ENCODE results near the gene SSBP3. TPM values are rescaled to one million over a fixed set of nuclear protein-coding genes. Genes with fewer than 3 reads are reported as not detected.

The SSBP3 gene
- total and polyA plus RNA-seq, 2 of the 13 experiments (the other 11 are each of a cell fraction or from before 2014, with no cell fraction given), result 8.5 to 17.6 TPM

DNA sequence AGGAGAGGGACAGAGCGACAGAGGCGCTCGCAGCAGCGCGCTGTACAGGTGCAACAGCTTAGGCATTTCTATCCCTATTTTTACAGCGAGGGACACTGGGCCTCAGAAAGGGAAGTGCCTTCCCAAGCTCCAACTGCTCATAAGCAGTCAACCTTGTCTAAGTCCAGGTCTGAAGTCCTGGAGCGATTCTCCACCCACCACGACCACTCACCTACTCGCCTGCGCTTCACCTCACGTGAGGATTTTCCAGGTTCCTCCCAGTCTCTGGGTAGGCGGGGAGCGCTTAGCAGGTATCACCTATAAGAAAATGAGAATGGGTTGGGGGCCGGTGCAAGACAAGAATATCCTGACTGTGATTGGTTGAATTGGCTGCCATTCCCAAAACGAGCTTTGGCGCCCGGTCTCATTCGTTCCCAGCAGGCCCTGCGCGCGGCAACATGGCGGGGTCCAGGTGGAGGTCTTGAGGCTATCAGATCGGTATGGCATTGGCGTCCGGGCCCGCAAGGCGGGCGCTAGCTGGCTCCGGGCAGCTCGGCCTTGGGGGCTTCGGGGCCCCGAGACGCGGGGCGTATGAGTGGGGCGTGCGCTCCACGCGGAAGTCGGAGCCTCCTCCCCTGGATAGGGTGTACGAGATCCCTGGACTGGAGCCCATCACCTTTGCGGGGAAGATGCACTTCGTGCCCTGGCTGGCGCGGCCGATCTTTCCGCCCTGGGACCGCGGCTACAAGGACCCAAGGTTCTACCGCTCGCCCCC, 206.3 kb downstream of the SSBP3 start, which contains the start of the genes CYB5RL and MRPL37 (continued):
- TF ChIP-seq SOX6 (IDR thresholded peaks at IDR 0.05) (no peak), SOX6 (CRISPR knock-in tag; IDR thresholded peaks at IDR 0.05) (no peak; the same call in 1 of the 2 replicates), ZNF431 (CRISPR knock-in tag; IDR thresholded peaks at IDR 0.05; ENCODE audit: borderline replicate concordance, low read depth) (0 out of 2 replicates have a peak, but pooled peaks have one; percentile 20), RORA (CRISPR knock-in tag; IDR thresholded peaks at IDR 0.05) (no peak), NFKB2 (CRISPR knock-in tag; IDR thresholded peaks at IDR 0.05; ENCODE audit: borderline replicate concordance) (peak; percentile 76; the same call in 1 of the 2 replicates), ZNF577 (CRISPR knock-in tag; IDR thresholded peaks at IDR 0.05; ENCODE audit: borderline replicate concordance, low read depth) (no peak), ATM (IDR thresholded peaks at IDR 0.05; ENCODE audit: borderline replicate concordance) (no peak), ZNF776 (CRISPR knock-in tag; IDR thresholded peaks at IDR 0.05) (no peak), SMAD3 (CRISPR knock-in tag; IDR thresholded peaks at IDR 0.05) (no peak), ZNF629 (CRISPR knock-in tag; conservative IDR thresholded peaks at IDR 0.05) (no peak), DNMT1 (CRISPR knock-in tag; IDR thresholded peaks at IDR 0.05) (0 out of 2 replicates have a peak, but pooled peaks have one; percentile 46), ZEB1 (IDR thresholded peaks at IDR 0.05; ENCODE audit: insufficient replicate concordance, low read depth) (no peak)
- TF ChIP-seq, protein P1, sequence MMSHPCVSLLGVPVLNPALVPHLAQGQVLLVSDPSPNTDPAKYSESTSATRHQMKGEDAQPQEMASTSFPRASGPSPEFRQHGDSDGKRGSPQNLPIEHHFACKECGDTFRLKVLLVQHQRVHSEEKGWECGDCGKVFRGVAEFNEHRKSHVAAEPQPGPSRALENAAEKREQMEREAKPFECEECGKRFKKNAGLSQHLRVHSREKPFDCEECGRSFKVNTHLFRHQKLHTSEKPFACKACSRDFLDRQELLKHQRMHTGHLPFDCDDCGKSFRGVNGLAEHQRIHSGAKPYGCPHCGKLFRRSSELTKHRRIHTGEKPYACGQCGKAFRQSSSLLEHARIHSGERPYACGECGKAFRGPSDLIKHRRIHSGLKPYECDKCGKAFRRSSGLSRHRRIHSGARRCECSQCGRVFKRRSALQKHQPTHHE (CRISPR knock-in tag; IDR thresholded peaks at IDR 0.05; ENCODE audit: borderline replicate concordance), result no peak
- TF ChIP-seq, protein P2, sequence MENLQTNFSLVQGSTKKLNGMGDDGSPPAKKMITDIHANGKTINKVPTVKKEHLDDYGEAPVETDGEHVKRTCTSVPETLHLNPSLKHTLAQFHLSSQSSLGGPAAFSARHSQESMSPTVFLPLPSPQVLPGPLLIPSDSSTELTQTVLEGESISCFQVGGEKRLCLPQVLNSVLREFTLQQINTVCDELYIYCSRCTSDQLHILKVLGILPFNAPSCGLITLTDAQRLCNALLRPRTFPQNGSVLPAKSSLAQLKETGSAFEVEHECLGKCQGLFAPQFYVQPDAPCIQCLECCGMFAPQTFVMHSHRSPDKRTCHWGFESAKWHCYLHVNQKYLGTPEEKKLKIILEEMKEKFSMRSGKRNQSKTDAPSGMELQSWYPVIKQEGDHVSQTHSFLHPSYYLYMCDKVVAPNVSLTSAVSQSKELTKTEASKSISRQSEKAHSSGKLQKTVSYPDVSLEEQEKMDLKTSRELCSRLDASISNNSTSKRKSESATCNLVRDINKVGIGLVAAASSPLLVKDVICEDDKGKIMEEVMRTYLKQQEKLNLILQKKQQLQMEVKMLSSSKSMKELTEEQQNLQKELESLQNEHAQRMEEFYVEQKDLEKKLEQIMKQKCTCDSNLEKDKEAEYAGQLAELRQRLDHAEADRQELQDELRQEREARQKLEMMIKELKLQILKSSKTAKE (CRISPR knock-in tag; IDR thresholded peaks at IDR 0.05; ENCODE audit: borderline replicate concordance), result no peak
- TF ChIP-seq, protein P3, sequence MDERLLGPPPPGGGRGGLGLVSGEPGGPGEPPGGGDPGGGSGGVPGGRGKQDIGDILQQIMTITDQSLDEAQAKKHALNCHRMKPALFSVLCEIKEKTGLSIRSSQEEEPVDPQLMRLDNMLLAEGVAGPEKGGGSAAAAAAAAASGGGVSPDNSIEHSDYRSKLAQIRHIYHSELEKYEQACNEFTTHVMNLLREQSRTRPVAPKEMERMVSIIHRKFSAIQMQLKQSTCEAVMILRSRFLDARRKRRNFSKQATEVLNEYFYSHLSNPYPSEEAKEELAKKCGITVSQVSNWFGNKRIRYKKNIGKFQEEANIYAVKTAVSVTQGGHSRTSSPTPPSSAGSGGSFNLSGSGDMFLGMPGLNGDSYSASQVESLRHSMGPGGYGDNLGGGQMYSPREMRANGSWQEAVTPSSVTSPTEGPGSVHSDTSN (CRISPR knock-in tag; IDR thresholded peaks at IDR 0.05), result peak; percentile 98
- TF ChIP-seq, protein P4, sequence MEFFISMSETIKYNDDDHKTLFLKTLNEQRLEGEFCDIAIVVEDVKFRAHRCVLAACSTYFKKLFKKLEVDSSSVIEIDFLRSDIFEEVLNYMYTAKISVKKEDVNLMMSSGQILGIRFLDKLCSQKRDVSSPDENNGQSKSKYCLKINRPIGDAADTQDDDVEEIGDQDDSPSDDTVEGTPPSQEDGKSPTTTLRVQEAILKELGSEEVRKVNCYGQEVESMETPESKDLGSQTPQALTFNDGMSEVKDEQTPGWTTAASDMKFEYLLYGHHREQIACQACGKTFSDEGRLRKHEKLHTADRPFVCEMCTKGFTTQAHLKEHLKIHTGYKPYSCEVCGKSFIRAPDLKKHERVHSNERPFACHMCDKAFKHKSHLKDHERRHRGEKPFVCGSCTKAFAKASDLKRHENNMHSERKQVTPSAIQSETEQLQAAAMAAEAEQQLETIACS (CRISPR knock-in tag; IDR thresholded peaks at IDR 0.05), result no peak
- TF ChIP-seq, protein P5, sequence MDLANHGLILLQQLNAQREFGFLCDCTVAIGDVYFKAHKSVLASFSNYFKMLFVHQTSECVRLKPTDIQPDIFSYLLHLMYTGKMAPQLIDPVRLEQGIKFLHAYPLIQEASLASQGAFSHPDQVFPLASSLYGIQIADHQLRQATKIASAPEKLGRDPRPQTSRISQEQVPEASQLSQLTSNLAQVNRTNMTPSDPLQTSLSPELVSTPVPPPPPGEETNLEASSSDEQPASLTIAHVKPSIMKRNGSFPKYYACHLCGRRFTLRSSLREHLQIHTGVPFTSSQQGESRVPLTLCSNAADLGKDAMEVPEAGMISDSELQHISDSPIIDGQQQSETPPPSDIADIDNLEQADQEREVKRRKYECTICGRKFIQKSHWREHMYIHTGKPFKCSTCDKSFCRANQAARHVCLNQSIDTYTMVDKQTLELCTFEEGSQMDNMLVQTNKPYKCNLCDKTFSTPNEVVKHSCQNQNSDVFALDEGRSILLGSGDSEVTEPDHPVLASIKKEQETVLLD (CRISPR knock-in tag; IDR thresholded peaks at IDR 0.05; ENCODE audit: low read depth), result no peak
